Thoracic aorta (tissue), 2 donors: ENCODE measurements around the gene FOSB. TPM values are rescaled to one million over a fixed set of nuclear protein-coding genes. Genes with fewer than 3 reads are reported as not detected.

Source experiments
- ATAC-seq: fragments of 150-250 bp; one replicate; pipeline ENCODE4 v1.8.0; 2017; ENCODE audit warnings: low read depth; ENCODE audit not compliant: insufficient number of reproducible peaks, low FRiP score
- DNase-seq: peaks from one replicate; pipeline ENCODE4 v3.0.0-alpha.2; 2020; ENCODE audit warnings: low spot score
- H3K27ac ChIP-seq, 2 donors: fragments of 200-600 bp; sonication (generic); 1 replicate in 1 of 2; 2 replicates in 1 of 2; pipeline ENCODE4 v1.5.1; 2016; ENCODE audit warnings: mild to moderate bottlenecking in 2 of 2, moderate library complexity in 2 of 2
- H3K27me3 ChIP-seq: fragments of 200-600 bp; sonication (generic); replicated peaks from 2 replicates; pipeline ENCODE4 v1.6.0; 2016; ENCODE audit warnings: mild to moderate bottlenecking; ENCODE audit not compliant: insufficient read depth
- H3K36me3 ChIP-seq: fragments of 200-600 bp; sonication (generic); one replicate; pipeline ENCODE4 v1.5.1; 2016
- H3K4me1 ChIP-seq, 2 donors: fragments of 200-600 bp; sonication (generic); 1 replicate in 1 of 2; 2 replicates in 1 of 2; pipeline versions ENCODE4 v1.5.1 to v1.6.0; 2016; ENCODE audit warnings: low read depth in 2 of 2, mild to moderate bottlenecking in 1 of 2; ENCODE audit not compliant: control insufficient read depth in 1 of 2
- H3K4me3 ChIP-seq: fragments of 200-600 bp; sonication (generic); 2 replicates; pipeline ENCODE4 v1.5.1; 2016; ENCODE audit warnings: mild to moderate bottlenecking
- H3K9me3 ChIP-seq: fragments of 200-600 bp; sonication (generic); 2 replicates; pipeline ENCODE4 v1.5.1; 2016
- CTCF ChIP-seq: fragments of 200-600 bp; sonication (generic); IDR thresholded peaks from one replicate; pipeline ENCODE4 v1.5.1; 2019; ENCODE audit warnings: antibody characterized with exemption
- total RNA-seq, 2 donors: library from RNA; depleted of rRNA; stranded (reverse); fragments of >200 nt; gene quantifications; one replicate each; pipeline versions ENCODE4 v1.1.0 to v1.2.3, GENCODE V29; 2016

The FOSB gene
- 100 to 1,000 TPM; 126 to 587 TPM for total RNA-seq

- H3K36me3 ChIP-seq: no peaks in the 10 kb centered on the region
- no peak for TF ChIP-seq CTCF
- peak within 1 kb of the TSS; percentile 97 for H3K27ac ChIP-seq
- peak; percentile 36 for ATAC-seq
- H3K4me3 ChIP-seq: peak within 1 kb of the TSS; percentile 90
- peaks cover 9 to 26% of the 10 kb centered on the region in 2 donors for H3K4me1 ChIP-seq
- DNase-seq: peak; percentile 87
- no peaks in the 10 kb centered on the region for H3K9me3 ChIP-seq
- no peaks in the 10 kb centered on the region for H3K27me3 ChIP-seq
These were observed at the start of gene FOSB for GRCh38 chr19:45467456-45468158. TSS of gene FOSB (plus strand) at chr19:45467996. CDS start at chr19:45468587, 591 bp downstream.

- H3K27ac ChIP-seq: no peak overlapping the region
These were observed 49.0 kb upstream of the FOSB start for GRCh38 chr19:45418802-45419201.

GRCh38 chr19:45419396-45419795, 48.4 kb upstream of the FOSB start:
- Histone ChIP-seq H3K27me3 (no peaks in the 10 kb centered on the region), H3K9me3 (no peaks in the 10 kb centered on the region), H3K27ac (no peak overlapping the region), H3K36me3 (peaks cover 24% of the 10 kb centered on the region), H3K4me3 (no peak overlapping the region), H3K4me1 (peaks cover 5 to 18% of the 10 kb centered on the region in 2 donors)
- ATAC-seq (no peak), DNase-seq (no peak)
- TF ChIP-seq CTCF: no peak

More at GRCh38 chr19:45418802-45419201, 49.0 kb upstream of the FOSB start:
- no peaks in the 10 kb centered on the region for H3K27me3 ChIP-seq
- peaks cover 5 to 12% of the 10 kb centered on the region in 2 donors for H3K4me1 ChIP-seq
- ATAC-seq (no peak), DNase-seq (no peak)
- H3K9me3 ChIP-seq: no peaks in the 10 kb centered on the region
- no peak overlapping the region for H3K4me3 ChIP-seq
- no peak for TF ChIP-seq CTCF
- H3K36me3 ChIP-seq: peaks cover 29% of the 10 kb centered on the region

GRCh38 chr19:45419895-45420294, 47.9 kb upstream of the FOSB start:
- ATAC-seq: no peak

GRCh38 chr19:45420356-45420755, 47.4 kb upstream of the FOSB start:
- no peak for TF ChIP-seq CTCF

More at GRCh38 chr19:45419895-45420294, 47.9 kb upstream of the FOSB start:
- Histone ChIP-seq H3K27ac (no peak overlapping the region), H3K36me3 (peaks cover 23% of the 10 kb centered on the region), H3K4me1 (peaks cover 6 to 23% of the 10 kb centered on the region in 2 donors), H3K4me3 (no peak overlapping the region), H3K9me3 (no peaks in the 10 kb centered on the region), H3K27me3 (no peaks in the 10 kb centered on the region)
- no peak for TF ChIP-seq CTCF
- DNase-seq: no peak

More at GRCh38 chr19:45420356-45420755, 47.4 kb upstream of the FOSB start:
- Histone ChIP-seq H3K4me3 (no peak overlapping the region), H3K4me1 (peaks cover 10 to 27% of the 10 kb centered on the region in 2 donors), H3K9me3 (no peaks in the 10 kb centered on the region), H3K27me3 (no peaks in the 10 kb centered on the region), H3K36me3 (peaks cover 23% of the 10 kb centered on the region), H3K27ac (no peak overlapping the region)
- ATAC-seq: no peak
- DNase-seq: no peak
